Measurements from ENCODE around the gene PITPNM2. TPM values are rescaled to one million over a fixed set of nuclear protein-coding genes. Genes with fewer than 3 reads are reported as not detected.

Gene PITPNM2
- polyA plus RNA-seq, 1 donor from 2014 or later = 0.82 TPM

- Histone ChIP-seq H4K20me1 (ENCODE audit: insufficient read depth) (no peaks in the 10 kb centered on the region), H3K27ac (ENCODE audit: low read length) (no peak overlapping the region), H3K4me2 (ENCODE audit: low read length) (no peak overlapping the region), H3F3A (ENCODE audit: insufficient read depth, low read length, poor library complexity, severe bottlenecking) (no peaks in the 10 kb centered on the region), H3K9ac (ENCODE audit: low read length) (no peak overlapping the region), H3K9me2 (ENCODE audit: insufficient read depth, low read length) (no peaks in the 10 kb centered on the region), H3K79me2 (replicated peaks; ENCODE audit: insufficient read depth, low read length) (no peaks in the 10 kb centered on the region), H2AFZ (ENCODE audit: low read depth, low read length) (no peak overlapping the region), H3K36me3 (ENCODE audit: insufficient read depth, low read length) (no peaks in the 10 kb centered on the region), H3K27me3 (ENCODE audit: insufficient read depth, low read depth, low read length) (no peaks in the 10 kb centered on the region), H3K9me3 (ENCODE audit: low read length) (no peaks in the 10 kb centered on the region), H3K4me3 (ENCODE audit: low read length) (no peak overlapping the region)
- TF ChIP-seq SMC3 (conservative IDR thresholded peaks at IDR 0.05; ENCODE audit: poor library complexity) (no peak), EP300 (conservative IDR thresholded peaks at IDR 0.05; ENCODE audit: poor library complexity, severe bottlenecking) (no peak), POLR2AphosphoS5 (IDR thresholded peaks at IDR 0.05) (no peak), MXI1 (conservative IDR thresholded peaks at IDR 0.05; ENCODE audit: poor library complexity, severe bottlenecking) (no peak), EZH2 (IDR thresholded peaks at IDR 0.05; ENCODE audit: borderline replicate concordance, insufficient read depth, low read length, poor library complexity, severe bottlenecking) (no peak), RAD21 (conservative IDR thresholded peaks at IDR 0.05) (no peak), TAF1 (IDR thresholded peaks at IDR 0.05; ENCODE audit: low read depth) (no peak)
- TF ChIP-seq, protein P1, sequence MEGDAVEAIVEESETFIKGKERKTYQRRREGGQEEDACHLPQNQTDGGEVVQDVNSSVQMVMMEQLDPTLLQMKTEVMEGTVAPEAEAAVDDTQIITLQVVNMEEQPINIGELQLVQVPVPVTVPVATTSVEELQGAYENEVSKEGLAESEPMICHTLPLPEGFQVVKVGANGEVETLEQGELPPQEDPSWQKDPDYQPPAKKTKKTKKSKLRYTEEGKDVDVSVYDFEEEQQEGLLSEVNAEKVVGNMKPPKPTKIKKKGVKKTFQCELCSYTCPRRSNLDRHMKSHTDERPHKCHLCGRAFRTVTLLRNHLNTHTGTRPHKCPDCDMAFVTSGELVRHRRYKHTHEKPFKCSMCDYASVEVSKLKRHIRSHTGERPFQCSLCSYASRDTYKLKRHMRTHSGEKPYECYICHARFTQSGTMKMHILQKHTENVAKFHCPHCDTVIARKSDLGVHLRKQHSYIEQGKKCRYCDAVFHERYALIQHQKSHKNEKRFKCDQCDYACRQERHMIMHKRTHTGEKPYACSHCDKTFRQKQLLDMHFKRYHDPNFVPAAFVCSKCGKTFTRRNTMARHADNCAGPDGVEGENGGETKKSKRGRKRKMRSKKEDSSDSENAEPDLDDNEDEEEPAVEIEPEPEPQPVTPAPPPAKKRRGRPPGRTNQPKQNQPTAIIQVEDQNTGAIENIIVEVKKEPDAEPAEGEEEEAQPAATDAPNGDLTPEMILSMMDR (IDR thresholded peaks at IDR 0.05; ENCODE audit: poor library complexity, severe bottlenecking) = no peak
- TF ChIP-seq, protein P2, sequence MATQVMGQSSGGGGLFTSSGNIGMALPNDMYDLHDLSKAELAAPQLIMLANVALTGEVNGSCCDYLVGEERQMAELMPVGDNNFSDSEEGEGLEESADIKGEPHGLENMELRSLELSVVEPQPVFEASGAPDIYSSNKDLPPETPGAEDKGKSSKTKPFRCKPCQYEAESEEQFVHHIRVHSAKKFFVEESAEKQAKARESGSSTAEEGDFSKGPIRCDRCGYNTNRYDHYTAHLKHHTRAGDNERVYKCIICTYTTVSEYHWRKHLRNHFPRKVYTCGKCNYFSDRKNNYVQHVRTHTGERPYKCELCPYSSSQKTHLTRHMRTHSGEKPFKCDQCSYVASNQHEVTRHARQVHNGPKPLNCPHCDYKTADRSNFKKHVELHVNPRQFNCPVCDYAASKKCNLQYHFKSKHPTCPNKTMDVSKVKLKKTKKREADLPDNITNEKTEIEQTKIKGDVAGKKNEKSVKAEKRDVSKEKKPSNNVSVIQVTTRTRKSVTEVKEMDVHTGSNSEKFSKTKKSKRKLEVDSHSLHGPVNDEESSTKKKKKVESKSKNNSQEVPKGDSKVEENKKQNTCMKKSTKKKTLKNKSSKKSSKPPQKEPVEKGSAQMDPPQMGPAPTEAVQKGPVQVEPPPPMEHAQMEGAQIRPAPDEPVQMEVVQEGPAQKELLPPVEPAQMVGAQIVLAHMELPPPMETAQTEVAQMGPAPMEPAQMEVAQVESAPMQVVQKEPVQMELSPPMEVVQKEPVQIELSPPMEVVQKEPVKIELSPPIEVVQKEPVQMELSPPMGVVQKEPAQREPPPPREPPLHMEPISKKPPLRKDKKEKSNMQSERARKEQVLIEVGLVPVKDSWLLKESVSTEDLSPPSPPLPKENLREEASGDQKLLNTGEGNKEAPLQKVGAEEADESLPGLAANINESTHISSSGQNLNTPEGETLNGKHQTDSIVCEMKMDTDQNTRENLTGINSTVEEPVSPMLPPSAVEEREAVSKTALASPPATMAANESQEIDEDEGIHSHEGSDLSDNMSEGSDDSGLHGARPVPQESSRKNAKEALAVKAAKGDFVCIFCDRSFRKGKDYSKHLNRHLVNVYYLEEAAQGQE (IDR thresholded peaks at IDR 0.05; ENCODE audit: borderline replicate concordance) = no peak
Observed at GRCh38 chr12:123131879-123132402, 18.9 kb downstream of the PITPNM2 start.

DNA sequence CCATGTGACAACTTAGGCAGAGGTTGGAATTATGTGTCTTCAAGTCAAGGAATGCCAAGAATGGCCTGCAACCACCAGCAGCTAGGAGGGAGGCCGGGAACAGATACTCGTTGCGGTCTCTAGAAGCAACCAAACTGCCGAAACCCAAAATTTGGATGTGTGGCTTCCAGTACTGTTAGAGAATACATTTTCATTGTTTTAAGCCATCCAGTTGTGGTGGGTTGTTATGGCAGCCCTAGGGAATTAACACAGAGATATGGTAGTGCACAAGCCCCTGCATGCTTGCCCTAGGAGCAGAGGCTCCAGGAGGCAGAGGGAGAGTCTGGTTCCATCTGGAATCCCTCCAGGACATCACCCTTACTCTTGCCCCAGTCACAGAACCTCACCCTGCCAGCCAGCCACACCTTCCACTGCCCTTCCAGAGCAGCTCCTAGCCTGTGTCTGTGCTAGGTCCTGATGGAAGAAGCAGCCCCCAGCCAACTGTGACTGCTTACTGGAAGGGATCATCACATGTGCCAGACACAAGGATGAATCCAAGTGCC, 19.5 kb downstream of the PITPNM2 start:
- Histone ChIP-seq H3K27ac (ENCODE audit: low read length) (no peak overlapping the region), H3K27me3 (ENCODE audit: insufficient read depth, low read depth, low read length) (no peaks in the 10 kb centered on the region), H3K9me3 (ENCODE audit: low read length) (no peaks in the 10 kb centered on the region), H2AFZ (ENCODE audit: low read depth, low read length) (no peak overlapping the region), H4K20me1 (ENCODE audit: insufficient read depth) (no peaks in the 10 kb centered on the region), H3K79me2 (replicated peaks; ENCODE audit: insufficient read depth, low read length) (no peaks in the 10 kb centered on the region), H3K36me3 (ENCODE audit: insufficient read depth, low read length) (no peaks in the 10 kb centered on the region), H3K9ac (ENCODE audit: low read length) (no peak overlapping the region), H3F3A (ENCODE audit: insufficient read depth, low read length, poor library complexity, severe bottlenecking) (no peaks in the 10 kb centered on the region), H3K9me2 (ENCODE audit: insufficient read depth, low read length) (no peaks in the 10 kb centered on the region), H3K4me2 (ENCODE audit: low read length) (no peak overlapping the region), H3K4me3 (ENCODE audit: low read length) (no peak overlapping the region)
- TF ChIP-seq SMC3 (conservative IDR thresholded peaks at IDR 0.05; ENCODE audit: poor library complexity) (no peak), EZH2 (IDR thresholded peaks at IDR 0.05; ENCODE audit: borderline replicate concordance, insufficient read depth, low read length, poor library complexity, severe bottlenecking) (no peak), EP300 (conservative IDR thresholded peaks at IDR 0.05; ENCODE audit: poor library complexity, severe bottlenecking) (no peak), RAD21 (conservative IDR thresholded peaks at IDR 0.05) (no peak), MXI1 (conservative IDR thresholded peaks at IDR 0.05; ENCODE audit: poor library complexity, severe bottlenecking) (no peak), TAF1 (IDR thresholded peaks at IDR 0.05; ENCODE audit: low read depth) (no peak), POLR2AphosphoS5 (IDR thresholded peaks at IDR 0.05) (no peak)
- TF ChIP-seq, protein P1 (IDR thresholded peaks at IDR 0.05; ENCODE audit: poor library complexity, severe bottlenecking) = no peak
- TF ChIP-seq, protein P2 (IDR thresholded peaks at IDR 0.05; ENCODE audit: borderline replicate concordance) = no peak
